Esophagus muscularis mucosa (tissue), 4 donors: ENCODE measurements around the gene MYH14. TPM values are rescaled to one million over a fixed set of nuclear protein-coding genes. Genes with fewer than 3 reads are reported as not detected.

Experiments used
- DNase-seq: peaks from one replicate; pipeline ENCODE4 v3.0.0-alpha.2; 2017; ENCODE audit errors: extremely low spot score
- H3K27ac ChIP-seq, 4 donors: fragments of 200-600 bp; sonication (generic); replicated peaks in 1 of 4; 1 replicate in 3 of 4; 2 replicates in 1 of 4; pipeline ENCODE4 v1.5.1; 2016 to 2019; ENCODE audit warnings: mild to moderate bottlenecking in 1 of 4
- H3K27me3 ChIP-seq, 4 donors: fragments of 200-600 bp; sonication (generic); one replicate each; pipeline versions ENCODE4 v1.5.1 to v1.6.0; 2016 to 2019
- H3K36me3 ChIP-seq, 4 donors: fragments of 200-600 bp; sonication (generic); one replicate each; pipeline ENCODE4 v1.5.1; 2016 to 2019
- H3K4me1 ChIP-seq, 4 donors: fragments of 200-600 bp; sonication (generic); one replicate each; pipeline ENCODE4 v1.5.1; 2016 to 2019
- H3K4me3 ChIP-seq, 4 donors: fragments of 200-600 bp; sonication (generic); 1 replicate in 2 of 4; 2 replicates in 2 of 4; pipeline ENCODE4 v1.5.1; 2016 to 2019; ENCODE audit warnings: mild to moderate bottlenecking in 4 of 4, moderate library complexity in 1 of 4
- H3K9me3 ChIP-seq, 4 donors: fragments of 200-600 bp; sonication (generic); 1 replicate in 3 of 4; 2 replicates in 1 of 4; pipeline ENCODE4 v1.5.1; 2016 to 2019
- EP300 ChIP-seq: sonication (generic); formaldehyde crosslinking; IDR thresholded peaks from one replicate; pipeline ENCODE4 v1.6.1; 2017; ENCODE audit warnings: antibody characterized with exemption
- POLR2A ChIP-seq: fragments of 450-650 bp; IDR thresholded peaks from one replicate; pipeline ENCODE4 v1.6.1; 2017; ENCODE audit warnings: antibody characterized with exemption, moderate library complexity, mild to moderate bottlenecking, low read depth
- POLR2AphosphoS5 ChIP-seq, 2 donors: sonication (generic); formaldehyde crosslinking; IDR thresholded peaks; one replicate each; pipeline ENCODE4 v1.6.1; 2017; ENCODE audit warnings: antibody characterized with exemption in 2 of 2
- WGBS: methylation state at CpG from one replicate; pipeline ENCODE4 v1.1.5; 2018; 5-methylcytosine and 5-hydroxymethylcytosine counted together
- intact Hi-C: fragments of 100-400 bp; cut with DNase I; formaldehyde crosslinking; loops from one replicate; pipeline ENCODE4 v1.15.1; 2023
- total RNA-seq, 4 donors: library from RNA; depleted of rRNA; stranded (reverse); fragments of >200 nt; gene quantifications; one replicate each; pipeline versions ENCODE4 v1.1.0 to v1.2.1, GENCODE V29; 2016
- TF ChIP-seq, protein P1 (sequence below), 3 experiments: fragments of 200-600 bp in 2 of 3; fragments of 450-650 bp in 1 of 3; sonication (generic) in 2 of 3; IDR thresholded peaks; one replicate each; pipeline ENCODE4 v1.5.1; 2017 to 2019; ENCODE audit warnings: antibody characterized with exemption in 3 of 3, mild to moderate bottlenecking in 2 of 3, moderate library complexity in 1 of 3

MYH14 gene
- total RNA-seq, 4 donors from 2014 or later, result 2.5 to 10.1 (median 5.3) TPM

DNA sequence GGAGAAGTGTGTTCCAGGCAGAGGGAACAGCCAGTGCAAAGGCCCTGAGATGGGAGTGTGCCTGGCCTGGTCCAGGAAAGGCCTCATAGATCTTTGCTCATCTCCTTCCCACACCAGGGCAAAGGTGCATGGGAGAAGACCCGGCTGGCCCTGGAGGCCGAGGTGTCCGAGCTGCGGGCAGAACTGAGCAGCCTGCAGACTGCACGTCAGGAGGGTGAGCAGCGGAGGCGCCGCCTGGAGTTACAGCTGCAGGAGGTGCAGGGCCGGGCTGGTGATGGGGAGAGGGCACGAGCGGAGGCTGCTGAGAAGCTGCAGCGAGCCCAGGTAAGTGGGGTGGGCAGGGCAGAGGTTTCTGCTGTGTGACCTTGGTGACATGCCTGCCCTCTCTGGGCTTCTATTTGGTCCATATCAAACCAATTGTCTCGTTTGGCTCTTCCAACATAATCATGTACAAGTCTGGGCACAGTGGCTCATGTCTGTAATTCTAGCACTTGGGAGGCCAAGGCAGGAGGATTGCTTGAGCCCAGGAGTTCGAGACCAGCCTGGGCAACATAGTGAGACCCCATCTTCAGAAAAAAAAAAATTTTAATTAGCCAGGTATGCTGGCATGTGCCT, 74.7 kb downstream of the MYH14 start:
- intact Hi-C loops, result no loop called here
- Histone ChIP-seq H3K9me3 (no peaks in the 10 kb centered on the region), H3K4me1 (no peaks in the 10 kb centered on the region), H3K36me3 (peaks cover 0 to 74% (median 24%) of the 10 kb centered on the region in 4 donors), H3K4me3 (no peak overlapping the region), H3K27me3 (peaks cover 0 to 39% (median 0%) of the 10 kb centered on the region in 4 donors), H3K27ac (no peak overlapping the region)
- DNase-seq, result no peak
- TF ChIP-seq POLR2A (no peak), EP300 (no peak), POLR2AphosphoS5 (IDR thresholded peaks at IDR 0.05) (no peak)
- TF ChIP-seq, protein P1, sequence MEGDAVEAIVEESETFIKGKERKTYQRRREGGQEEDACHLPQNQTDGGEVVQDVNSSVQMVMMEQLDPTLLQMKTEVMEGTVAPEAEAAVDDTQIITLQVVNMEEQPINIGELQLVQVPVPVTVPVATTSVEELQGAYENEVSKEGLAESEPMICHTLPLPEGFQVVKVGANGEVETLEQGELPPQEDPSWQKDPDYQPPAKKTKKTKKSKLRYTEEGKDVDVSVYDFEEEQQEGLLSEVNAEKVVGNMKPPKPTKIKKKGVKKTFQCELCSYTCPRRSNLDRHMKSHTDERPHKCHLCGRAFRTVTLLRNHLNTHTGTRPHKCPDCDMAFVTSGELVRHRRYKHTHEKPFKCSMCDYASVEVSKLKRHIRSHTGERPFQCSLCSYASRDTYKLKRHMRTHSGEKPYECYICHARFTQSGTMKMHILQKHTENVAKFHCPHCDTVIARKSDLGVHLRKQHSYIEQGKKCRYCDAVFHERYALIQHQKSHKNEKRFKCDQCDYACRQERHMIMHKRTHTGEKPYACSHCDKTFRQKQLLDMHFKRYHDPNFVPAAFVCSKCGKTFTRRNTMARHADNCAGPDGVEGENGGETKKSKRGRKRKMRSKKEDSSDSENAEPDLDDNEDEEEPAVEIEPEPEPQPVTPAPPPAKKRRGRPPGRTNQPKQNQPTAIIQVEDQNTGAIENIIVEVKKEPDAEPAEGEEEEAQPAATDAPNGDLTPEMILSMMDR (IDR thresholded peaks at IDR 0.05), result no peak
- 96% methylated on average over 14 of the region's 14 CpGs for WGBS

DNA sequence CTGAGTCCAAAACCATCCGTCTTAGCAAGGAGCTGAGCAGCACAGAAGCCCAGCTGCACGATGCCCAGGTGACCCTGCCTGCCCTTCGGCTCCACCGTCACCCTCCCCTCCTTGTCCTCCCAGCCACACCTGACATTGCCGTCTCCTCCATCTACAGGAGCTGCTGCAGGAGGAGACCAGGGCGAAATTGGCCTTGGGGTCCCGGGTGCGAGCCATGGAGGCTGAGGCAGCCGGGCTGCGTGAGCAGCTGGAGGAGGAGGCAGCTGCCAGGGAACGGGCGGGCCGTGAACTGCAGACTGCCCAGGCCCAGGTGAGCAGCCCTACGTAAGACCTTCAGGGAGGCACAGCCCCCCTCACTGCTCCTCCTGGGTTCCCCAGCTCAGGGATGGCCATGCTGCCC, 76.7 kb downstream of the MYH14 start:
- 71% methylated on average over 6 of the region's 14 CpGs for WGBS
- Histone ChIP-seq H3K36me3 (peaks cover 0 to 60% (median 24%) of the 10 kb centered on the region in 4 donors), H3K27me3 (peaks cover 0 to 39% (median 0%) of the 10 kb centered on the region in 4 donors), H3K9me3 (peaks cover 0 to 5% (median 2%) of the 10 kb centered on the region in 4 donors), H3K27ac (no peak overlapping the region), H3K4me3 (no peak overlapping the region), H3K4me1 (no peaks in the 10 kb centered on the region)
- TF ChIP-seq POLR2AphosphoS5 (IDR thresholded peaks at IDR 0.05) (no peak), POLR2A (no peak)
- TF ChIP-seq, protein P1 (IDR thresholded peaks at IDR 0.05), result no peak
- intact Hi-C loops, result no loop called here
- no peak for DNase-seq

DNA sequence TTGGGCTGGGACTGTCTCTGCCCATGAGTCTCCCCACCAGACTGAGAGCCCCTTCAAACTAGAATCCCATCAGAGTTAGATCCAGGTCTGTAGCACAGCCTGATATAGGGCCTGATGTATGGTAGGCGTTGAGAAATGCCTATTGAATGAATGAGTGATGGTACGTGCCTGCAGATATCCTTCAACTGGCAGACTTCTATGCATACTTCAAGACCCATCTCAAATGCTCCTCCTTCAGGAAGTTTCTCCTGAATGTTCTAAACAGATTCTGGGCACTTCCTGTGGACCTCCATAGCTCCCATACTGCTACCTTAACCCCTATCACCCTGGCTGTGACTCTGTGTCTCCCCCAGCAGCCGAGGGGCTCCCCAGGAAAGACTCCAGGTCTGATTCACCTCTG, 77.6 kb downstream of the MYH14 start:
- no peaks in the 10 kb centered on the region for H3K4me1 ChIP-seq

DNA sequence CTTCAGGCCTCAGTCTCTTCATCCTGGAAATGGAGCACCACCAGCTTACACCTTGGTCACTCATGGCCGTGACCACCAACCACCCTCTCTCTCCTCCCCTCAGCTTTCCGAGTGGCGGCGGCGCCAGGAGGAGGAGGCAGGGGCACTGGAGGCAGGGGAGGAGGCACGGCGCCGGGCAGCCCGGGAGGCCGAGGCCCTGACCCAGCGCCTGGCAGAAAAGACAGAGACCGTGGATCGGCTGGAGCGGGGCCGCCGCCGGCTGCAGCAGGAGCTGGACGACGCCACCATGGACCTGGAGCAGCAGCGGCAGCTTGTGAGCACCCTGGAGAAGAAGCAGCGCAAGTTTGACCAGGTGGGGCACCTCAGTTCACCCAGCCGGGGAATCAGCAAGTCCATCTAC, 78.1 kb downstream of the MYH14 start:
- Histone ChIP-seq H3K27me3 (peaks cover 0 to 30% (median 0%) of the 10 kb centered on the region in 4 donors), H3K4me1 (no peaks in the 10 kb centered on the region), H3K9me3 (peaks cover 0 to 17% (median 16%) of the 10 kb centered on the region in 4 donors), H3K27ac (no peak overlapping the region), H3K36me3 (peaks cover 0 to 55% (median 21%) of the 10 kb centered on the region in 4 donors), H3K4me3 (no peak overlapping the region)
- WGBS, result 90% methylated on average over 17 of the region's 22 CpGs
- DNase-seq, result no peak
- intact Hi-C loops, result no loop called here
- TF ChIP-seq, protein P1 (IDR thresholded peaks at IDR 0.05), result no peak
- TF ChIP-seq POLR2A (no peak), EP300 (no peak), POLR2AphosphoS5 (IDR thresholded peaks at IDR 0.05) (no peak)

More for the DNA sequence above, 77.6 kb downstream of the MYH14 start:
- intact Hi-C loops, result no loop called here
- 69% methylated on average over 3 of the region's 3 CpGs for WGBS
- Histone ChIP-seq H3K9me3 (peaks cover 0 to 12% (median 11%) of the 10 kb centered on the region in 4 donors), H3K4me3 (no peak overlapping the region), H3K27ac (no peak overlapping the region), H3K27me3 (peaks cover 0 to 35% (median 0%) of the 10 kb centered on the region in 4 donors), H3K36me3 (peaks cover 0 to 56% (median 22%) of the 10 kb centered on the region in 4 donors)
- no peak for TF ChIP-seq POLR2AphosphoS5 (IDR thresholded peaks at IDR 0.05)
- TF ChIP-seq, protein P1 (IDR thresholded peaks at IDR 0.05), result no peak
- TF ChIP-seq EP300, result no peak
- TF ChIP-seq POLR2A, result no peak
- no peak for DNase-seq
